HUES64 (cell line): ENCODE measurements around the gene SDK2.
"Not testable (repeated sequence)": the region's sequence is repeated elsewhere in the genome, so short reads cannot be mapped to it uniquely, and the experiment has no call there.

Experiments used
- H3K27ac ChIP-seq: 2 replicates; pipeline ENCODE4 v1.7.0; 2013; ENCODE audit warnings: low read depth, low read length, inconsistent platforms
- H3K27me3 ChIP-seq: 2 replicates; pipeline ENCODE4 v1.6.1; 2013; ENCODE audit warnings: mild to moderate bottlenecking, low read length; ENCODE audit not compliant: insufficient read depth
- H3K36me3 ChIP-seq: 2 replicates; pipeline ENCODE4 v1.6.1; 2013; ENCODE audit warnings: mild to moderate bottlenecking, low read length; ENCODE audit not compliant: insufficient read depth
- H3K4me1 ChIP-seq: 2 replicates; pipeline ENCODE4 v1.6.1; 2013; ENCODE audit warnings: mild to moderate bottlenecking, low read length, moderate library complexity; ENCODE audit not compliant: insufficient read depth
- H3K4me3 ChIP-seq: 2 replicates; pipeline ENCODE4 v1.5.1; 2013; ENCODE audit warnings: mild to moderate bottlenecking, low read length, moderate library complexity
- H3K9ac ChIP-seq: 2 replicates; pipeline ENCODE4 v1.6.1; 2013; ENCODE audit warnings: mild to moderate bottlenecking, low read depth, low read length
- H3K9me3 ChIP-seq: 2 replicates; pipeline ENCODE4 v1.6.1; 2013; ENCODE audit warnings: low read depth, low read length; ENCODE audit not compliant: insufficient read depth
- WGBS: fragments of 150-250, 120-280 bp; methylation state at CpG from one replicate; pipeline ENCODE4 v1.1.7; 2013; ENCODE audit warnings: missing lambda C conversion rate; 5-methylcytosine and 5-hydroxymethylcytosine counted together

Gene SDK2

DNA sequence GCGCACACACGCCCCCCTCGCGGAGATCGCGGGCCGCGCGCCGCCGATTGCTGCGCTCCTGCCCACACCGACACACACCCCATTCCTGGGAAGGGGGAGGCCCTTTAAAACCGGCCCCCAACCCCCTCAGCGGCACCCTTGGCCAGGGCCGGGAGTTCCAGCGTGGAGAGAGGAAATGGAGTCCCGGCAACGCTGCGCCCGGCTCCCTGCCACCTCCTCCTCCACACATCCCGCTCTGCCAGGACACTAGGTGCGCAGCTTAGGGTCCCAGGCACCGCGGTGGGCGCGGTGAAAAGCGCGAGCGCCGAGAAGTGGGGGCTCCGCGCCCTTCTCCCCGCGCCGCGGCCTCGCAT is 332.8 kb downstream of the SDK2 start:
- Histone ChIP-seq H3K4me1 (peaks cover 24% of the 10 kb centered on the region), H3K9ac (peak overlapping the region; percentile 81), H3K36me3 (no peaks in the 10 kb centered on the region), H3K27me3 (peaks cover 13% of the 10 kb centered on the region), H3K4me3 (peak overlapping the region; percentile 94), H3K27ac (peak overlapping the region; percentile 83; the same call in 1 of the 2 replicates), H3K9me3 (no peaks in the 10 kb centered on the region)
- WGBS: under 1% methylated on average over 38 of the region's 38 CpGs

DNA sequence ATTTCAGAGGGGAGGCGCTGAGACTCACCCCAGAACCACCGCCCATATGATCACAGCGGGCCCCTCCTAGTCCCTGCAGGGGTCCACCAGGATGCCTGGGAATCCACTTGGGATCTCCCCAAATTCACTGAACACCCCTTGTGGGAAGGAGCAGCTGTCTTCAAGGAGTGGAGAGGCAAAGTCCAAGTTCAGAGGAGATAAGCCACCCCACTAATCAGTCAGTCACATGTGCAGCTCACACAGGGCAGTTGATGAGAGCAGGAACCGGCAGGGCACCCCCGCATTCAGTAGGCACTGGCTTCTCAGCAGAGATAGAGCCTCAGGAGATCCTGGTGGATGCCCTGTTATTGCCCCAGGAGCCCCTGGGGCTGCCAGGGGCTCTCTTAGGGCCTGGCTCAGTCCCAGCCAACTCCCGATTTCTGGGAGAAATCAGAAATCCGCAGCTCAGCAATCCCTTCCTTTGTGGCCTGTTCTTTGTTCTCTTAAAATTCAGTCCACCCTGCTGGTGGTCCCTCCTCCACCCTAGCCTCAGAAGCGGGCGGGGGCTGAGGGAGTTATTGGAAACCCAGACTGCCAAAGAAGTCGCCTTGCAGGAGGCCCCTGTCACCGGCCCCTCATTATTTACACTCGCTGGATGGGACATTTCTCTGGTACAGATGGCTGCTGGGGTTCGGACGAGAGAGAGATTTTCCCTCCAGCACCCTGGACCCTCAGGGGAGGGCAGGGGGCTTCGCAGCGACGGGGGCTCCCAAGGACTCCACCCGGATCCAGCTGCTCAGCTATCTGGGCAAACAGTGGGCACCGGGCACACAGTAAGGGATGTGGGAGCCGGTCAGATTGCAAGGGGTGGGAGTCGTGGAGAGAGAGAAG is 334.3 kb downstream of the SDK2 start:
- WGBS: 12% methylated on average over 21 of the region's 21 CpGs
- H3K36me3 ChIP-seq: no peaks in the 10 kb centered on the region

DNA sequence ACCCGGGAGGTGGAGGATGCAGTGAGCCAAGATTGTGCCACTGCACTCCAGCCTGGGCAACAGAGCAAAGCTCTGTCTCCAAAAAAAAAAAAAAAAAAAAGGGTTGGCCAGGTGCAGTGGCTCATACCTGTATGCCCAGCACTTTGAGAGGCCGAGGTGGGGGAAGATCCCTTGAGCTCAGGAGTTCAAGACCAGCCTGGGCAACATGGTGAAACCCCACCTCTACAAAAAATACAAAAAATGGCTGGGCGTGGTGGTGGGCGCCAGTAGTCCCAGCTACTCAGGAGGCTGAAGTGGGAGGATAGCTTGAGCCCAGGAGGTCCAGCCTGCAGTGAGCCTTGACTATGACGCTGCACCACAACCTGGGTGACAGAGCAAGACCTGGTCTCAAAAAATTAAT is 335.3 kb downstream of the SDK2 start:
- H3K27me3 ChIP-seq: peaks cover 13% of the 10 kb centered on the region
- not testable (repeated sequence) for H3K9me3 ChIP-seq, H3K9ac ChIP-seq, H3K4me3 ChIP-seq, H3K36me3 ChIP-seq, H3K27ac ChIP-seq
- peaks cover 39% of the 10 kb centered on the region for H3K4me1 ChIP-seq
- WGBS: 91% methylated on average over 4 of the region's 5 CpGs

More for the DNA sequence above, 334.3 kb downstream of the SDK2 start:
- Histone ChIP-seq H3K4me3 (peak overlapping the region; percentile 94), H3K4me1 (peaks cover 36% of the 10 kb centered on the region), H3K27ac (peak overlapping the region; percentile 83; the same call in 1 of the 2 replicates), H3K9me3 (no peaks in the 10 kb centered on the region), H3K27me3 (peaks cover 13% of the 10 kb centered on the region), H3K9ac (peak overlapping the region; percentile 81)

DNA sequence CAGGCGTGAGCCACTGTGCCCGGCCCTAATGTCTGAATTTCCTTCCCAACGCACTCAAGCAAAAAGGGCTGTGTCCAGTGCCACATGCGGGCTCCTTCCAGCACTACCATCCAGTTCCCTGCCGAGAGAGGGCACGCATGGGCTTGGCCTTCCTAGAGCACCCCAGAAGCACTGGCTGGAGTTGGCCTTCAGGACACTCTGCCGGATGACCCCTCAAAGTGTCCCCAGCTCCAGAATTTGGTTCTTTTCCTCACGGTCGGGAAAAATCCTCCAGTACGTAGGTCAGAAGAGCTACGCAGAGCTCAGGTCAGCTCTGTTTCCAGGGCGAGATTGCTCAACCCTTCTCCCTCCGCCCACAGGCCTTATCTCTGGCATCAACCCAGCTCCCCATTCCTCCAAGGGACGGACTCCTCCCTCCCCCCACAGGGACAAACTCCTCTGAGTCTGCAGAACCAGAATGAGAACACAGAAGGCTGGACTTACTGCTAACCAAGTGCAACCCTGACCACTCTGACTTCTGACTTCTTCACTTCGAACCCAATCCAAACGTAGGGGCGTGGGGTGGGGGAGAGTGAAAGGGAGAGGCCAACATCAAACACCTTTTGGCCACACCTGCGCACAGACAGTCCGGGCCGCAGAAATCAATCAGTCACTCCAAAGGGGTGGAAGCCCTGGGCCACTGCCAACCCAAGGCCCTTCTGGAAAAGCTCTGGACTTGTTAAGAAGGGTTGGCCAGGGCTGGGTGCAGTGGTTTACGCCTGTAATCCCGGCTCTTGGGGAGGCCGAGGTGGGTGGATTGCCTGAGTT is 336.0 kb downstream of the SDK2 start:
- peaks cover 35% of the 10 kb centered on the region for H3K4me1 ChIP-seq
- no peaks in the 10 kb centered on the region for H3K36me3 ChIP-seq
- H3K4me3 ChIP-seq: no peak overlapping the region
- no peak overlapping the region for H3K9ac ChIP-seq
- peaks cover 8% of the 10 kb centered on the region for H3K27me3 ChIP-seq
- WGBS: 88% methylated on average over 23 of the region's 23 CpGs
- H3K9me3 ChIP-seq: no peaks in the 10 kb centered on the region
- no peak overlapping the region for H3K27ac ChIP-seq

DNA sequence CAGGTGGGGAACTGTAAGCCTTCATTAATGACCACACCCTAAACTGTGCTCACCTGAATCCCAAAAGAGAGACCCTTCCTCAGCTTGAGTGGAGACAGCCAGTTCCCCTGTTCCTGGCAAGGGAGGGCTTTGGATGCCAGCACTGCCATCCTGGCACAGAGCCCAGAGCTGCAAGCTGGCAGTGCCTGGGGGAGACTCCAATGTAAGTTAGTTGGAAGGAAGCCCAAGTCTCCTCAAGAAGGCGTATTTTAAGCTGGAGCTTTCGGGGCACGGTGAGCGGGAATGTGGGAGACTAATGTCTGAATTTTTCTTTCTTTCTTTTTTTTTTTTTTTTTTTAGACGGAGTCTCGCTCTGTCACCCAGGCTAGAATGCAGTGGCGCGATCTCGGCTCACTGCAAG is 337.1 kb downstream of the SDK2 start:
- peaks cover 25% of the 10 kb centered on the region for H3K4me1 ChIP-seq
- no peak overlapping the region for H3K27ac ChIP-seq
- no peaks in the 10 kb centered on the region for H3K9me3 ChIP-seq
- no peak overlapping the region for H3K9ac ChIP-seq
- no peaks in the 10 kb centered on the region for H3K27me3 ChIP-seq
- H3K36me3 ChIP-seq: no peaks in the 10 kb centered on the region
- 98% methylated on average over 5 of the region's 9 CpGs for WGBS
- no peak overlapping the region for H3K4me3 ChIP-seq

DNA sequence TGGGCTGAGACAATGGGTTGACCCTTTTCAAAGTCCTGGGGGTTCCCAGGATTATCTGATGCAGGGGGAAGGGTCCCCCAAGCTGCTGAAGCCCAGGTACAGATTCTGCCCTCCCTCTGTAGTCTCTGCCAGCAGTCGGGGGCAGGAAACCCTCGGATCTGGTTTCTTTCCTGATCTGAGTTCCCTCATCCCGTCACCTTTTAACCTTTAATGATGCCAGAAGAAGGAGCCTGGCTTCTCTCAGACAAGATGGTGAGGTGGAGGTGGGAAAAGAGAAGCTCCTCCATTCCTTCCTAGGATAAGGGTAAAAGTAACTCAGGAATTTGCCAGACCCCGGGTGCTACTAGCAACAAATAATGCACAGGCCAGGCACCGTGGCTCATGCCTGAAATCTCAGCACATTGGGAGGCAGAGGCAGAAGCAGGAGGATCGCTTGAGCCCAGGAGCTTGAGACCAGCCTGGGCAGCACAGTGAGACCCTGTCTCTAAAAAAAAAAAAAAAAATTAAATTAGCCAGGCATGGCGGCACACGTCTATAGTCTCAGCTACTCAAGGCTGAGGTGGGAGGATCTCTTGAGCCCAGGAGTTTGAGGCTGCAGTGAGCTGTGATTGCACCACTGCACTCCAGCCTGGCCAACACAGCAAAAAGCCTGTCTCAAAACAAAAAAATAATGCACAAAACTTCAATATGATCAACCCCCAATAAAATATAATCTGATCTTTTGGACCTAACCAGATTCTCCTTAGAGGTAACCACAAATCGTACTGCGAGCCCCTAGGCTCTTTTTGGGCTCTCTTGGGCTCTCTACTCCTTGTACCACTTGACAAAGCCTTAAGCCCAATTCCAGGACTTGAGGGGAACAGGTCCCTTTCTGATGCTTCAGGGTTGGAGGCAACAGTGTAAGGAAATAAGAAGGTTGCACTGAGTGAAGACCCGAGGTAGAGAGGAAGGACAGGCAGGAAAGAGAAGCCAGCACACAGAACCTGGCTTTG is 338.1 kb downstream of the SDK2 start:
- H3K27ac ChIP-seq: peak overlapping the region; percentile 9; the same call in 1 of the 2 replicates
- 83% methylated on average over 11 of the region's 11 CpGs for WGBS
- no peaks in the 10 kb centered on the region for H3K36me3 ChIP-seq
- H3K4me1 ChIP-seq: peaks cover 25% of the 10 kb centered on the region
- H3K27me3 ChIP-seq: no peaks in the 10 kb centered on the region
- H3K9me3 ChIP-seq: no peaks in the 10 kb centered on the region
- no peak overlapping the region for H3K4me3 ChIP-seq
- H3K9ac ChIP-seq: no peak overlapping the region

DNA sequence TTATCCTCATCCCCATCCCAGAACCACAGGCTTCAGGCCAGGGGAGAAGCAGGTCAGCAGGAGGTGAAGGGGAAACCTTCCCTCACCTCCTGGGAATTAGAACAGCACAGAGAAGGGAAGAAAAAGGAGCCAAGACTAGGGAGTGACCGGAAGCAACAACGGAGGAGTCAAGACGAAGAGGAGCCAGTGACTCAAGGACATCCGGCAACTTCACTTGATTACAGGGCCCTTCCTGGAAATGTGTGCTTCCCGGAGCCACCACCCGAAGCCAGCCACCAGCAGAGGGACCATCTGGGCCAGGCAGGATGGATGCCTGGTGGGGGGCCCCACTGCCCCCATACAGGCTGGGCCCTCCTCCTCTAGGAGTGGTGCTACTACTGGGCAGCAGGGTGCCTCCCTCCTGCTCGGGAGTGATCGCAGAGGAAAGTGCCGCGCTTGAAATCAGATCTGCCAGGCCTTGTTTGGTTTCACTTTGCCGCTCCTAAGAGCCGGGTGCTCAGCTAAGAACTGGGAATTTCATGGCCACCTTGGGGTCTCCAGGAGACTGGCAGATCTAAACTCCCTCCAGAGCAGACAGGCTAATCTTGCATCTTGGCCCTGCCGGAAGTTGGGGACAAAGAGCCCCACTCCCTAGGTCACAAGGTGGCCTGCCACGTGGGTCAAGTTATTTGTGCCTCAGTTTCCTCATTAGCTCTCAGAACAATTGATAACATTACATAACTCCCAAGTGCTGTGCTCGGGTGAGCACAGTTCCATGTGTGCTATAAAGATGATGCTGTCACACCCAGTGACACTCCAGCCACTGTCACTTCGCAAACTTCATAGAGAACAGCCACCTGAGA is 339.1 kb downstream of the SDK2 start:
- H3K27me3 ChIP-seq: no peaks in the 10 kb centered on the region
- H3K4me1 ChIP-seq: peaks cover 25% of the 10 kb centered on the region
- H3K9me3 ChIP-seq: no peaks in the 10 kb centered on the region
- H3K27ac ChIP-seq: peak overlapping the region; percentile 12; the same call in 1 of the 2 replicates
- no peaks in the 10 kb centered on the region for H3K36me3 ChIP-seq
- 40% methylated on average over 16 of the region's 16 CpGs for WGBS
- H3K9ac ChIP-seq: no peak overlapping the region
- H3K4me3 ChIP-seq: no peak overlapping the region

DNA sequence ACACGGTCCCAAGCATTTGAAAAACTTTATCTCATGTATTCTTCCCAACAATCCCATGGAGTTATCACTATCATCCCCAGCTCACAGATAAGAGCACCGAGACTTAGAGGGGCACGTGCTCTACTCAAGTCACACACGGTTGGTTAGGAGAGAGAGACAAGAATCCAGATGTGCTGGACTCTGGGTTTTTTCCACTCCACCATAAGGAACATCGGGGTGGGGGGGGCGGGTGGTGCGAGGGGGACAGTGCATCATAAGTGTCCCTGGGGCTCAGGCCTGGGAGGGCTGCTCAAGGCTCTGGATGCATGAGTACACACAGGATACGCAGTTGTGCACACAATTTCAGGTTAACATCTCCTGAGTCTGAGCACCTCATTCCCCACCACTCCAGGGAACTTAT is 339.8 kb downstream of the SDK2 start:
- no peaks in the 10 kb centered on the region for H3K36me3 ChIP-seq
- no peak overlapping the region for H3K27ac ChIP-seq
- no peak overlapping the region for H3K9ac ChIP-seq
- H3K4me1 ChIP-seq: peaks cover 18% of the 10 kb centered on the region
- no peak overlapping the region for H3K4me3 ChIP-seq
- H3K27me3 ChIP-seq: no peaks in the 10 kb centered on the region
- no peaks in the 10 kb centered on the region for H3K9me3 ChIP-seq
- 89% methylated on average over 8 of the region's 8 CpGs for WGBS

DNA sequence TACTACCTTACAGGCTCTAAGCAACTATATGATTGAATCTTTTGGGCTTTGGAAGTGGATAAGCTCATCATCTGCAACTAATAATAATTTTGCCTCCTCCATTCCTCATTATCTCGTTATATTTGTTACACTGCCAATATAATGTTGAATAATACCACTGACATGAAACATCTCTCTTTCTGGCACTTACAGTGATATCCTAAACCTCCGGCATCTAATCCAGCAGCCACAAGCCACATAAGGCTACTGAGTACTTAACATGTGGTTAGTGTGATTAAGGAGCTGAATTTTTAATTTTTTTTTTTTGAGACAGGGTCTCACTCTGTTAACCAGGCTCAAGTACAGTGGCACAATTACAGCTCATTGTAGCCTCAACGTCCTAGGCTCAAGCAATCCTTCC is 342.1 kb downstream of the SDK2 start:
- H3K9me3 ChIP-seq: no peaks in the 10 kb centered on the region
- H3K27me3 ChIP-seq: no peaks in the 10 kb centered on the region
- H3K27ac ChIP-seq: no peak overlapping the region
- H3K4me3 ChIP-seq: no peak overlapping the region
- WGBS: 95% methylated on average over 3 of the region's 3 CpGs
- no peaks in the 10 kb centered on the region for H3K36me3 ChIP-seq
- H3K9ac ChIP-seq: no peak overlapping the region
- H3K4me1 ChIP-seq: peaks cover 15% of the 10 kb centered on the region

DNA sequence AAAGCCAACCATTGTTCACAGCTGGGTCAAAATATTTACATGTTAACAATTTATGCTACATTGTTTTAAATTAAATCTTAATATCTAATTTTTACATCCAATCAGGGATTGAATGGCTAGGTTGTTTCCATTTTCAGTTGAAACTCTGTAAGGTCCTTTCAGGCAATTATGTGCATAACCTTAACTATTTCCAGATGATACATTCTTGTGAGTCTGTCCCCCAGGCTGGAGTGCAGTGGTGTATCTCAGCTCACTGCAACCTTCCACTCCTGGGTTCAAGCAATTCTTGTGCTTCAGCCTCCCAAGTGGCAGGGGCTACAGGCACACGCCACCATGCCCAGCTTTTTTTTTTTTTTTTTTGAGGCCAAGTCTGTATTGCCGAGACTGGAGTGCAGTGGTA is 342.9 kb downstream of the SDK2 start:
- 95% methylated on average over 2 of the region's 2 CpGs for WGBS
- Histone ChIP-seq H3K27me3 (no peaks in the 10 kb centered on the region), H3K27ac (no peak overlapping the region), H3K9ac (no peak overlapping the region), H3K9me3 (no peaks in the 10 kb centered on the region), H3K4me3 (no peak overlapping the region), H3K4me1 (peaks cover 15% of the 10 kb centered on the region), H3K36me3 (no peaks in the 10 kb centered on the region)
